Transverse colon (tissue), 3 donors: ENCODE results near the gene OS9.

Experiments
- POLR2A ChIP-seq: fragments of 450-650 bp; IDR thresholded peaks from one replicate; pipeline ENCODE4 v1.6.1; 2016; ENCODE audit warnings: antibody characterized with exemption, mild to moderate bottlenecking, moderate library complexity
- TF ChIP-seq, protein P1 (sequence below), 5 experiments: fragments of 200-600 bp in 3 of 5; fragments of 450-650 bp in 2 of 5; sonication (generic) in 3 of 5; IDR thresholded peaks; 1 replicate in 2 of 5; 2 replicates in 3 of 5; pipeline ENCODE4 v1.5.1; 2016 to 2017; ENCODE audit warnings: antibody characterized with exemption in 5 of 5, inconsistent platforms in 3 of 5, mild to moderate bottlenecking in 2 of 5, moderate library complexity in 1 of 5

DNA sequence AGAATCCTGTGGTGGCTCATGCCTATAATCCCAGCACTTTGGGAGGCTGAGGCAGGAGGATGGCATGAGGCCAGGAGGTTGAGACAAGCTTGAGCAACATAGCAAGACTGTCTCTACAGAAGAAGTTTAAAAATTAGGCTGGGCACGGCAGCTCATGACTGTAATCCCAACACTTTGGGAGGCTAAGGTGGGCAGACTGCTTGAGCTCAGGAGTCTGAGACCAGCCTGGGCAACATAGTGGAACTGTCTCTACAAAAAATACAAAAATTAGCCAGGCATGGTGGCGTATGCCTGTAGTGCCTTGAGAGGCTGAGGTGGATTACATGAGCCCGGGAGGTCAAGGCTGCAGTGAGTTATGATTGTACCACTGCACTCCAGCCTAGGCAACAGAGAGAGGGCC is 73.9 kb downstream of the OS9 start:
- no peak for TF ChIP-seq POLR2A
- TF ChIP-seq, protein P1, sequence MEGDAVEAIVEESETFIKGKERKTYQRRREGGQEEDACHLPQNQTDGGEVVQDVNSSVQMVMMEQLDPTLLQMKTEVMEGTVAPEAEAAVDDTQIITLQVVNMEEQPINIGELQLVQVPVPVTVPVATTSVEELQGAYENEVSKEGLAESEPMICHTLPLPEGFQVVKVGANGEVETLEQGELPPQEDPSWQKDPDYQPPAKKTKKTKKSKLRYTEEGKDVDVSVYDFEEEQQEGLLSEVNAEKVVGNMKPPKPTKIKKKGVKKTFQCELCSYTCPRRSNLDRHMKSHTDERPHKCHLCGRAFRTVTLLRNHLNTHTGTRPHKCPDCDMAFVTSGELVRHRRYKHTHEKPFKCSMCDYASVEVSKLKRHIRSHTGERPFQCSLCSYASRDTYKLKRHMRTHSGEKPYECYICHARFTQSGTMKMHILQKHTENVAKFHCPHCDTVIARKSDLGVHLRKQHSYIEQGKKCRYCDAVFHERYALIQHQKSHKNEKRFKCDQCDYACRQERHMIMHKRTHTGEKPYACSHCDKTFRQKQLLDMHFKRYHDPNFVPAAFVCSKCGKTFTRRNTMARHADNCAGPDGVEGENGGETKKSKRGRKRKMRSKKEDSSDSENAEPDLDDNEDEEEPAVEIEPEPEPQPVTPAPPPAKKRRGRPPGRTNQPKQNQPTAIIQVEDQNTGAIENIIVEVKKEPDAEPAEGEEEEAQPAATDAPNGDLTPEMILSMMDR (IDR thresholded peaks at IDR 0.05): no peak
